K562 (cell line): ENCODE data around the gene MYL6B. TPM values are rescaled to one million over a fixed set of nuclear protein-coding genes. Genes with fewer than 3 reads are reported as not detected.

Experiments used
- ATAC-seq: fragments of 200-7000 bp; cut with Tn5 transposase; 3 replicates; pipeline ENCODE4 v1.9.1; 2020; ENCODE audit warnings: moderate library complexity
- BruUV-seq: library from RNA; stranded (reverse); fragments of 400-500 nt; replicated peaks from 2 replicates; lab custom pipeline; 2021; lab: Mats Ljungman, UMichigan
- CTCF ChIA-PET: fragments of 300-600 bp; formaldehyde crosslinking; extraction: SDS; loops from one replicate; lab custom pipeline; 2021; ENCODE audit warnings: low intra/inter-chr PET ratio; lab: Yijun Ruan, JAX
- POLR2A ChIA-PET: fragments of 300-600, 350-650 bp; sonication (Branson Sonifier 250); formaldehyde crosslinking; extraction: SDS; loops from one replicate; lab custom pipeline; 2021; ENCODE audit warnings: antibody characterized with exemption, inconsistent platforms; lab: Yijun Ruan, JAX
- DNase-seq, 4 experiments: peaks; one replicate each; pipeline versions ENCODE4 v3.0.0 to v3.0.0-alpha.2; 2011 to 2018; ENCODE audit warnings: low spot score in 3 of 4, mixed read lengths in 3 of 4; ENCODE audit errors: extremely low read depth in 1 of 4
- FAIRE-seq: peaks from 2 replicates; lab custom pipeline; 2011; peaks lifted over from hg19 to GRCh38; lab: Jason Lieb, UNC
- H2AFZ ChIP-seq: 2 replicates; pipeline ENCODE4 v1.6.0; 2011; ENCODE audit warnings: low read depth, low read length, control low read depth, inconsistent platforms
- H3K27ac ChIP-seq: fragments of 200-600 bp; 3 replicates; pipeline ENCODE4 v1.8.0; 2011; ENCODE audit warnings: low read depth, mild to moderate bottlenecking, control low read depth, inconsistent platforms, low read length, moderate library complexity, mixed read lengths; ENCODE audit errors: extremely low read depth
- H3K27me3 ChIP-seq, 2 experiments: fragments of 300-600 bp in 1 of 2; 2 replicates in 1 of 2; 3 replicates in 1 of 2; pipeline versions ENCODE4 v1.6.0 to v1.8.0; 2011; ENCODE audit warnings: inconsistent platforms in 2 of 2, low read length in 2 of 2, mild to moderate bottlenecking in 1 of 2, mixed read lengths in 1 of 2, moderate library complexity in 1 of 2; ENCODE audit not compliant: control insufficient read depth in 2 of 2, insufficient read depth in 2 of 2
- H3K36me3 ChIP-seq: fragments of 300-600 bp; 3 replicates; pipeline ENCODE4 v1.8.0; 2011; ENCODE audit warnings: mild to moderate bottlenecking, low read length, inconsistent platforms; ENCODE audit not compliant: control insufficient read depth, insufficient read depth
- H3K4me1 ChIP-seq, 2 experiments: fragments of 200-600 bp in 1 of 2; replicated peaks in 1 of 2; 2 replicates in 1 of 2; 3 replicates in 1 of 2; pipeline versions ENCODE4 v1.5.1 to v1.8.0; 2011; ENCODE audit warnings: inconsistent platforms in 2 of 2, low read length in 2 of 2, mild to moderate bottlenecking in 1 of 2, mixed read lengths in 1 of 2, moderate library complexity in 1 of 2; ENCODE audit not compliant: control insufficient read depth in 2 of 2, insufficient read depth in 2 of 2
- H3K4me2 ChIP-seq: 2 replicates; pipeline ENCODE4 v1.6.1; 2011; ENCODE audit warnings: low read length, control low read depth, inconsistent platforms, mixed read lengths; ENCODE audit not compliant: insufficient read depth
- H3K4me3 ChIP-seq: fragments of 200-600 bp; sonication (generic), shearing (Covaris generic); 2 replicates; pipeline ENCODE4 v1.5.1; 2016; ENCODE audit warnings: control low read depth, inconsistent platforms
- H3K79me2 ChIP-seq: fragments of 200-600 bp; 3 replicates; pipeline ENCODE4 v1.8.0; 2011; ENCODE audit warnings: low read length, inconsistent platforms; ENCODE audit not compliant: control insufficient read depth, insufficient read depth
- H3K9ac ChIP-seq, 2 experiments: 2 replicates each; pipeline versions ENCODE4 v1.6.0 to v1.6.1; 2011; ENCODE audit warnings: low read depth in 2 of 2, low read length in 2 of 2, control low read depth in 1 of 2, inconsistent platforms in 1 of 2, mild to moderate bottlenecking in 1 of 2, mixed read lengths in 1 of 2; ENCODE audit not compliant: insufficient read depth in 1 of 2
- H3K9me1 ChIP-seq: one replicate; pipeline ENCODE4 v1.6.0; 2011; ENCODE audit warnings: inconsistent platforms, mild to moderate bottlenecking, low read length, moderate library complexity; ENCODE audit not compliant: control insufficient read depth, insufficient read depth
- H3K9me3 ChIP-seq: replicated peaks from 2 replicates; pipeline ENCODE4 v1.5.1; 2011; ENCODE audit warnings: low read depth, low read length, inconsistent platforms; ENCODE audit not compliant: control insufficient read depth, insufficient read depth
- H4K20me1 ChIP-seq: replicated peaks from 2 replicates; pipeline ENCODE4 v1.6.1; 2011; ENCODE audit warnings: low read length, inconsistent platforms, mixed read lengths; ENCODE audit not compliant: control insufficient read depth, insufficient read depth
- ATF4 ChIP-seq: fragments of 450-650 bp; formaldehyde crosslinking; IDR thresholded peaks from 2 replicates; pipeline ENCODE4 v1.4.0; 2022; ENCODE audit warnings: mild to moderate bottlenecking, moderate library complexity
- C11orf30 ChIP-seq: fragments of 450-650 bp; IDR thresholded peaks from 2 replicates; pipeline ENCODE4 v1.6.1; 2016; ENCODE audit warnings: low read depth, mild to moderate bottlenecking
- E2F3 ChIP-seq: fragments of 250-450 bp; sonication (Bioruptor Pico); IDR thresholded peaks from 2 replicates; pipeline ENCODE4 v1.4.0; 2020; ENCODE audit warnings: mild to moderate bottlenecking
- ETS2 ChIP-seq: IDR thresholded peaks from 2 replicates; pipeline ENCODE4 v1.6.1; 2016; ENCODE audit warnings: borderline replicate concordance, missing genetic modification characterization, mild to moderate bottlenecking, moderate library complexity, missing compliant biosample characterization; ENCODE audit not compliant: poor library complexity, severe bottlenecking
- HDGF ChIP-seq: fragments of 450-650 bp; IDR thresholded peaks from 2 replicates; pipeline ENCODE4 v1.6.1; 2016
- JUNB ChIP-seq: fragments of 450-650 bp; formaldehyde crosslinking; conservative IDR thresholded peaks from 2 replicates; pipeline ENCODE4 v1.4.0; 2020; ENCODE audit warnings: mild to moderate bottlenecking
- MBD1 ChIP-seq: fragments of 250-450 bp; sonication (Bioruptor Pico); IDR thresholded peaks from 2 replicates; pipeline ENCODE4 v1.8.0; 2022; ENCODE audit warnings: inconsistent platforms
- MCM5 ChIP-seq: fragments of 450-650 bp; IDR thresholded peaks from 2 replicates; pipeline ENCODE4 v1.6.1; 2016; ENCODE audit warnings: low read depth
- PHB ChIP-seq: fragments of 250-450 bp; sonication (Bioruptor Pico); IDR thresholded peaks from 2 replicates; pipeline ENCODE4 v1.5.0; 2021
- POLR2AphosphoS5 ChIP-seq: IDR thresholded peaks from 2 replicates; pipeline ENCODE4 v1.6.1; 2011; ENCODE audit warnings: mild to moderate bottlenecking, low read depth, low read length, moderate library complexity; ENCODE audit not compliant: control insufficient read depth, insufficient read depth
- POU5F1 ChIP-seq: fragments of 150-350 bp; IDR thresholded peaks from 2 replicates; pipeline ENCODE4 v1.6.1; 2014; ENCODE audit warnings: borderline replicate concordance, low read length, low read depth, mild to moderate bottlenecking; ENCODE audit not compliant: partially characterized antibody
- PYGO2 ChIP-seq: fragments of 450-650 bp; IDR thresholded peaks from 2 replicates; pipeline ENCODE4 v1.6.1; 2016; ENCODE audit warnings: mild to moderate bottlenecking, missing genetic modification characterization, moderate library complexity, missing compliant biosample characterization
- SMARCA4 ChIP-seq: fragments of 450-650 bp; IDR thresholded peaks from 2 replicates; pipeline ENCODE4 v1.6.1; 2016
- TAF7 ChIP-seq: fragments of 450-650 bp; IDR thresholded peaks from 2 replicates; pipeline ENCODE4 v1.6.1; 2016; ENCODE audit warnings: missing genetic modification characterization, missing compliant biosample characterization
- THRAP3 ChIP-seq: fragments of 450-650 bp; IDR thresholded peaks from 2 replicates; pipeline ENCODE4 v1.6.1; 2016; ENCODE audit warnings: mild to moderate bottlenecking, inconsistent platforms, borderline replicate concordance
- USF1 ChIP-seq: sonication (generic); formaldehyde crosslinking; IDR thresholded peaks from 2 replicates; pipeline ENCODE4 v1.9.0; 2022; ENCODE audit warnings: mild to moderate bottlenecking, missing genetic modification reagents
- ZNF121 ChIP-seq: sonication (generic); formaldehyde crosslinking; conservative IDR thresholded peaks from 2 replicates; pipeline ENCODE4 v1.8.0; 2022; ENCODE audit warnings: missing genetic modification reagents
- ZNF395 ChIP-seq: fragments of 200-800 bp; sonication (Bioruptor generic); IDR thresholded peaks from 2 replicates; pipeline ENCODE4 v1.6.1; 2017; ENCODE audit warnings: missing genetic modification characterization, missing compliant biosample characterization
- ZNF507 ChIP-seq: conservative IDR thresholded peaks from 2 replicates; pipeline ENCODE4 v1.6.1; 2017; ENCODE audit warnings: missing genetic modification characterization, missing compliant biosample characterization
- ZNF57 ChIP-seq: fragments of 450-650 bp; formaldehyde crosslinking; IDR thresholded peaks from 2 replicates; pipeline ENCODE4 v1.4.0; 2020; ENCODE audit warnings: mild to moderate bottlenecking, moderate library complexity
- WGBS: fragments of 100-300 bp; shearing (Covaris generic); methylation state at CpG from one replicate; pipeline ENCODE4 v1.1.6; 2016; ENCODE audit warnings: low coverage, mixed read lengths; ENCODE audit not compliant: insufficient coverage; ENCODE audit errors: missing lambda C conversion rate; 5-methylcytosine and 5-hydroxymethylcytosine counted together
- in situ Hi-C: fragments of 300-500 bp; cut with MboI; formaldehyde crosslinking; loops from 4 replicates; pipeline ENCODE4 v1.15.0; 2018; ENCODE audit warnings: inconsistent platforms, mixed read lengths
- intact Hi-C: fragments of 100-400 bp; cut with micrococcal nuclease; formaldehyde crosslinking; loops from 2 replicates; pipeline ENCODE4 v1.14.2; 2022
- polyA plus RNA-seq, 8 experiments: library from polyadenylated mRNA; depleted of rRNA in 4 of 8; stranded (reverse) in 5 of 8; unstranded in 3 of 8; fragments of >200 nt; fragmentation: Nextera tagmentation in 2 of 8; fragmentation: Illumina TruSeq in 1 of 8; extraction: Ambion mirVana in 2 of 8; extraction: Trizol in 1 of 8; gene quantifications; 2 replicates each; pipeline versions ENCODE4 v1.2.1 to v1.2.3, GENCODE V29; 2011 to 2014; ENCODE audit warnings: inconsistent platforms in 1 of 8, missing spikeins in 1 of 8
- total RNA-seq, 7 experiments: library from RNA; depleted of rRNA in 6 of 7; stranded (reverse); fragments of >200 nt in 6 of 7; fragmentation: Illumina TruSeq in 2 of 7; extraction: Trizol in 2 of 7; gene quantifications; 2 replicates each; pipeline versions ENCODE4 v1.2.1 to v1.2.3, GENCODE V29; 2011 to 2021; ENCODE audit warnings: low replicate concordance in 1 of 7

The MYL6B gene
- total and polyA plus RNA-seq, 9 of the 15 experiments (the other 6 are each of a cell fraction or from before 2014, with no cell fraction given) = 42.8 to 77.3 (median 68.6) TPM

GRCh38 chr12:56110571-56110970, 41.8 kb upstream of the MYL6B start:
- Histone ChIP-seq H3K9me3 (peaks cover 12% of the 10 kb centered on the region), H3K27me3 (no peaks in the 10 kb centered on the region), H3K9ac (no peak overlapping the region), H3K27ac (no peak overlapping the region), H4K20me1 (peaks cover 7% of the 10 kb centered on the region), H3K79me2 (peaks cover 31% of the 10 kb centered on the region), H3K4me1 (peaks cover 0 to 17% of the 10 kb centered on the region in 2 experiments; a peak in 2 of 5 replicates), H3K4me3 (no peak overlapping the region), H3K9me1 (no peaks in the 10 kb centered on the region), H2AFZ (no peak overlapping the region), H3K4me2 (no peak overlapping the region), H3K36me3 (peaks cover 88% of the 10 kb centered on the region)
- FAIRE-seq (no peak), DNase-seq (no peak), ATAC-seq (no peak)
- 94% methylated on average over 5 of the region's 5 CpGs for WGBS
- in situ Hi-C loops (no loop called here), intact Hi-C loops (no loop called here)
- no TSS peak for BruUV-seq
- TF ChIP-seq ZNF395 (CRISPR knock-in tag) (no peak), ZNF121 (no peak), POU5F1 (no peak), PHB (CRISPR knock-in tag) (no peak), C11orf30 (no peak), ATF4 (CRISPR knock-in tag) (no peak), MCM5 (no peak), THRAP3 (no peak), HDGF (no peak), MBD1 (no peak), ZNF507 (no peak), ETS2 (tag) (no peak), E2F3 (CRISPR knock-in tag) (no peak), JUNB (CRISPR knock-in tag) (no peak), USF1 (CRISPR knock-in tag) (no peak), ZNF57 (no peak), SMARCA4 (no peak), TAF7 (tag) (no peak), PYGO2 (tag) (no peak), POLR2AphosphoS5 (no peak)
- ChIA-PET CTCF (no interaction called here), POLR2A (interaction anchor here (7.8 kb wide), 1 partner anchor 6 kb away, joined by 125 read pairs; the partner anchor contains the start of genes RPL41 and ZC3H10)
